Measurements from ENCODE around the gene OXSR1. TPM values are rescaled to one million over a fixed set of nuclear protein-coding genes. Genes with fewer than 3 reads are reported as not detected.

Gene OXSR1
- total and polyA plus RNA-seq, 10 of the 15 experiments (the other 5 are each of a cell fraction or from before 2014, with no cell fraction given), result 12.4 to 54.6 (median 35.7) TPM

DNA sequence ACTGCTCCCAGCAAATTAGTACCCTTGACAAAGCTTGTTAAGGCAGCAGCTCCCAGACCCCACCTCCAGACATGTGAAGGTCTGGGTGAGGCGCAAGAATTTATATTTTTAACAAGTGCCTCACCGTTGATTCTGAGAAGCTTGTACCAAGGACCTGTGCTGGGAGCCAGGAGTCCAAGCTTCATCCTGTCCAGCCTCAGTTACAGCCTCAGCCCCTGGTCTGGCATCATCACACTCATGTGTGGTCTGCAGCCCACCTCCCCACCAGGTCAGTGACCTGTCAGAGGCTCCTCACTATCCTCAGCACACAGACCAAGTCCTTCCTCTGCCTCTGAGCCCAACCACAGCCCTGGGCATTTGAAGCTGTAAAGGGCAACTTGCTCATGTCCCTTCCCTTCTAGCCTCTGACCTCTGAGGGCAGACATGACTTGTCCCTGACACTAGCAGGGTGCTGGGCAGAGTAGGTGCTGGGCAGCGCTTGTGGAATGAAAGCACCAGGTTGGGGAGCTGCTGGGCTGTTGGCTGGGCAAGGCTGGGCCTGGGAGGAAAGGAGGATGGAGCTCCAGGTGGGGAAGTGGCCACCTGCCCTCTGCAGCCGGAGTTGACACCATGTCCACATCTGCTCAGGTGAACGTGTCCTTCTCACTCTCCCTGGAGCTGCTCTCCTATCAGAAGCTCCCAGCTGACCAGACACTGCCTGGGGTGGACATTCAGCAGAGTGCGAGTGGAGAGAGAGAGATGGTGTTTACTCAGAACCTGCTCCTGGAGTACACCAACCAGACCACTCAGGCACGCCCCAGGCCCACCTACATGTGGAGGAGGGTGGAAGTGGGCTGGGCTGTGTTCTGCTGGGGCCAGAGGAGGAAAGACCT, 45.3 kb upstream of the OXSR1 start:
- RAD21 ChIA-PET (ENCODE audit: unreplicated experiment), result interaction anchor here (1.2 to 1.5 kb wide), 3 partner anchors 162 to 227 kb away, joined by 3 to 4 read pairs (median 3); partner anchors contain the start of genes SLC22A14 and XYLB
- H3K27me3 ChIP-seq (replicated peaks in 1 of 2; ENCODE audit: control insufficient read depth in 2 of 2, insufficient read depth in 2 of 2, low read length in 1 of 2), result no peaks in the 10 kb centered on the region; a peak in 1 of 4 replicates
- POLR2A ChIA-PET, result no interaction called here
- DNase-seq (ENCODE audit: low read depth, low spot score), result no peak
- no peaks in the 10 kb centered on the region for H3K9me3 ChIP-seq (replicated peaks; ENCODE audit: control insufficient read depth, insufficient read depth, low read length)
- no peak overlapping the region for H3K4me3 ChIP-seq
- H3K79me2 ChIP-seq (ENCODE audit: control insufficient read depth, insufficient read depth, low read length), result no peaks in the 10 kb centered on the region
- no peaks in the 10 kb centered on the region for H4K20me1 ChIP-seq (ENCODE audit: control insufficient read depth, insufficient read depth)
- H3K4me2 ChIP-seq (ENCODE audit: control insufficient read depth, insufficient read depth), result no peak overlapping the region
- TF ChIP-seq POLR2A (IDR thresholded peaks at IDR 0.05; ENCODE audit: low read depth, low read length), result 0 out of 2 replicates have a peak, but pooled peaks have one; percentile 17
- TF ChIP-seq MTA3 (IDR thresholded peaks at IDR 0.05; ENCODE audit: borderline replicate concordance, low read length), result no peak
- TF ChIP-seq SMAD1 (IDR thresholded peaks at IDR 0.05; ENCODE audit: low read depth, partially characterized antibody), result no peak
- SMC1A ChIA-PET (ENCODE audit: uncharacterized antibody, unreplicated experiment), result interaction anchor here (1.0 to 1.8 kb wide), 3 partner anchors 11 to 161 kb away, joined by 3 to 4 read pairs (median 3); partner anchors contain the start of gene SLC22A14
- CTCF ChIA-PET, result interaction anchor here (1.1 to 5.7 kb wide), 4 partner anchors 11 to 225 kb away, joined by 4 to 42 read pairs (median 10); no protein-coding TSS in a partner anchor
- ATAC-seq, result no peak
- in situ Hi-C loops (cut with MboI) (loop anchor here (5.0 kb wide), 1 partner anchor 362 kb away; no protein-coding TSS in a partner anchor), intact Hi-C loops (cut with micrococcal nuclease; ENCODE audit: unreplicated experiment) (loop anchor here (5.0 kb wide), 4 partner anchors 117 to 227 kb away; partner anchors contain the start of genes SLC22A14 and XYLB)
- H3K27ac ChIP-seq (ENCODE audit: control insufficient read depth, insufficient read depth), result no peak overlapping the region
- no peak overlapping the region for H3K9ac ChIP-seq (ENCODE audit: control insufficient read depth, insufficient read depth, low read length)
- no peak for FAIRE-seq
- peaks cover 7 to 14% of the 10 kb centered on the region in 2 experiments; a peak in 3 of 4 replicates for H3K36me3 ChIP-seq (ENCODE audit: control insufficient read depth in 2 of 2, insufficient read depth in 2 of 2, low read length in 1 of 2)
- over 99% methylated on average over 7 of the region's 7 CpGs for WGBS (ENCODE audit: insufficient coverage, insufficient replicate concordance, low lambda C conversion rate, missing lambda C conversion rate)
- no peak overlapping the region for H2AFZ ChIP-seq (ENCODE audit: control insufficient read depth, low read depth, low read length)
- no TSS peak for BruUV-seq (replicated peaks)
- H3K4me1 ChIP-seq (ENCODE audit: control insufficient read depth, insufficient read depth, low read length), result peaks cover 6% of the 10 kb centered on the region; the same call in 1 of the 2 replicates

All from GM12878 (cell line).